WTC11 (cell line): ENCODE measurements around the gene DIDO1.
A peak's percentile ranks its signal among the peaks of the same experiment; 100 is the strongest.

Experiments used
- AFF4 ChIP-seq: sonication (generic); formaldehyde crosslinking; IDR thresholded peaks from 2 replicates; pipeline ENCODE4 v1.8.1; 2023; ENCODE audit warnings: mild to moderate bottlenecking, missing genetic modification reagents, borderline replicate concordance
- CBFB ChIP-seq: sonication (generic); formaldehyde crosslinking; IDR thresholded peaks from 2 replicates; pipeline ENCODE4 v1.8.1; 2022; ENCODE audit warnings: mild to moderate bottlenecking, low read depth, missing genetic modification reagents
- CTCF ChIP-seq: fragments of 200-600 bp; IDR thresholded peaks from 2 replicates; pipeline ENCODE4 v1.8.0; 2022; ENCODE audit warnings: antibody characterized with exemption
- FOXJ3 ChIP-seq: sonication (generic); formaldehyde crosslinking; IDR thresholded peaks from 2 replicates; pipeline ENCODE4 v1.9.0; 2021; ENCODE audit warnings: missing genetic modification reagents, mild to moderate bottlenecking, borderline replicate concordance
- MAX ChIP-seq: sonication (generic); formaldehyde crosslinking; IDR thresholded peaks from 2 replicates; pipeline ENCODE4 v1.8.0; 2022; ENCODE audit warnings: mild to moderate bottlenecking, missing genetic modification reagents
- NFYB ChIP-seq: sonication (generic); formaldehyde crosslinking; conservative IDR thresholded peaks from 2 replicates; pipeline ENCODE4 v1.8.0; 2022; ENCODE audit warnings: low read depth, missing genetic modification reagents
- NR2C2 ChIP-seq: sonication (generic); formaldehyde crosslinking; IDR thresholded peaks from 2 replicates; pipeline ENCODE4 v1.8.0; 2022; ENCODE audit warnings: mild to moderate bottlenecking, missing genetic modification reagents
- PRDM15 ChIP-seq: sonication (generic); formaldehyde crosslinking; IDR thresholded peaks from 2 replicates; pipeline ENCODE4 v1.8.0; 2022; ENCODE audit warnings: missing genetic modification reagents
- STAT6 ChIP-seq: sonication (generic); formaldehyde crosslinking; conservative IDR thresholded peaks from 2 replicates; pipeline ENCODE4 v1.8.1; 2023; ENCODE audit warnings: mild to moderate bottlenecking, low read depth, missing genetic modification reagents, moderate library complexity
- USF2 ChIP-seq: sonication (generic); formaldehyde crosslinking; IDR thresholded peaks from 2 replicates; pipeline ENCODE4 v1.8.1; 2023; ENCODE audit warnings: mild to moderate bottlenecking, missing genetic modification reagents, moderate library complexity

GRCh38 chr20:62972845-62973745 lies 46.8 kb upstream of the DIDO1 start:
- no peak for TF ChIP-seq FOXJ3 (CRISPR knock-in tag)
- TF ChIP-seq CTCF, result no peak
- TF ChIP-seq AFF4 (CRISPR knock-in tag), result no peak
- TF ChIP-seq PRDM15 (CRISPR knock-in tag), result no peak
- TF ChIP-seq NR2C2 (CRISPR knock-in tag), result no peak
- TF ChIP-seq MAX (CRISPR knock-in tag), result no peak
- 0 out of 2 replicates have a peak, but pooled peaks have one; percentile 10 for TF ChIP-seq USF2 (CRISPR knock-in tag)
- no peak for TF ChIP-seq CBFB
- TF ChIP-seq STAT6 (CRISPR knock-in tag), result no peak
- no peak for TF ChIP-seq NFYB (CRISPR knock-in tag)
